Cortex of kidney (tissue), 1 donor: Measurements from ENCODE around the gene LSM14B.

Experiments
- DNase-seq: peaks from one replicate; lab custom pipeline; 2025; lab: John Stamatoyannopoulos, UW

Gene LSM14B

DNA sequence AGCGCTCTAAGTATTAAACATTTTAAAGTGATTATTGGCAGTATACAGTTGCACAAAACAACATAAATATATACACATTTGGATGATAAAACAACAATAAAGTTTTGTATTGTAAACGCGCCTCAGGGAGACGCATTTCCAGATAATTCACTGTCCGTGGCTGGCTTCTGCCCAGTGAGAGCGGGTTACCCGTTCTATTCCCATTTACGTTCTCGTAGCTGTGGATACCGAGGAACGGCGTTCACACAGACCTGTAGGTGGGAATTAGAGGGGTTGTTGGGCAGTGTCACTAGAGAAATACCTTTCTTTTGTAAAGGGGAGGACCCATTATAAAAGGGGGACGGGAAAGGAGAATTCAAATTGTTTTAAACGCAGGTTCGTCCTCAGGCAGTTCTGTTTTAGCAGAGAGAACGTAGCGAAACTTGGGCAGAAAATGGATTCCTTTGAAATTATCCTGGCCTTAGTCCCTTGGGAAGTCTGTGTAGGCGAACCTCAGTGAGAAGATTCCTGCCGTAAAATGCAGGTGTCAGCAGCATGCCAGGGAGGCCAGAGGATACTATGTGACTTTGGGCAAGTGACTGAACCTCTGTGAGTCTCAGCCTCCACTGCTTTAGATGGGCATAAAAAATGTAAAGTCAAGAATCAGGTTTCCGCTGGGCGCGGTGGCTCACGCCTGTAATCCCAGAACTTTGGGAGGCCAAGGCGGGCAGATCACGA lies 61.3 kb downstream of the LSM14B start:
- no peak for DNase-seq
